Measurements from ENCODE around the gene RPGRIP1L.

DNA sequence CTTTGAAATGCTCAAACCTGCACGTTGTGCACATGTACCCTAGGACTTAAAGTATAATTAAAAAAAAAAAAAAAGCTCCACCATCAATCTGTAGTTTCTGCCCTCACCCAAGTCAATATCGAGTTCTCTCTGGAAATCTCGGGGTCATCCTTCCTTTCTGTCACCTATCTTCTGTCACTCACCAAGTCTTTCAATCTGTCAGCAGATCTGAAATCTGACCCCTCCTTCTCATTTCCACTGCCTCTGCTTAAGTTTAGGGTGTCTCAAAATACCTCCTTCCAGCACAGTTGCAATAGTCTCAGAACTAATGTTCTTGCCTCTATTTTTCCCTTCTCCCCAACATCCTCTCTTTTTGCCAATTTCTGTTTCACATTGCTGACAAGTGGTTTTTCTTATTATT is 32.6 kb upstream of the RPGRIP1L start:
- TF ChIP-seq, protein P1, sequence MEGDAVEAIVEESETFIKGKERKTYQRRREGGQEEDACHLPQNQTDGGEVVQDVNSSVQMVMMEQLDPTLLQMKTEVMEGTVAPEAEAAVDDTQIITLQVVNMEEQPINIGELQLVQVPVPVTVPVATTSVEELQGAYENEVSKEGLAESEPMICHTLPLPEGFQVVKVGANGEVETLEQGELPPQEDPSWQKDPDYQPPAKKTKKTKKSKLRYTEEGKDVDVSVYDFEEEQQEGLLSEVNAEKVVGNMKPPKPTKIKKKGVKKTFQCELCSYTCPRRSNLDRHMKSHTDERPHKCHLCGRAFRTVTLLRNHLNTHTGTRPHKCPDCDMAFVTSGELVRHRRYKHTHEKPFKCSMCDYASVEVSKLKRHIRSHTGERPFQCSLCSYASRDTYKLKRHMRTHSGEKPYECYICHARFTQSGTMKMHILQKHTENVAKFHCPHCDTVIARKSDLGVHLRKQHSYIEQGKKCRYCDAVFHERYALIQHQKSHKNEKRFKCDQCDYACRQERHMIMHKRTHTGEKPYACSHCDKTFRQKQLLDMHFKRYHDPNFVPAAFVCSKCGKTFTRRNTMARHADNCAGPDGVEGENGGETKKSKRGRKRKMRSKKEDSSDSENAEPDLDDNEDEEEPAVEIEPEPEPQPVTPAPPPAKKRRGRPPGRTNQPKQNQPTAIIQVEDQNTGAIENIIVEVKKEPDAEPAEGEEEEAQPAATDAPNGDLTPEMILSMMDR (conservative IDR thresholded peaks at IDR 0.05 in 1 of 2, IDR thresholded peaks at IDR 0.05 in 1 of 2; ENCODE audit: low read depth in 1 of 2, low read length in 2 of 2) = no peak
- no peak for TF ChIP-seq EZH2 (IDR thresholded peaks at IDR 0.05; ENCODE audit: low read length, missing control alignments)

Measured in fibroblast of lung (primary cell).